ENCODE data around the gene ARSD.

GRCh38 chrX:2889045-2889605 lies 40.0 kb downstream of the ARSD start:
- TF ChIP-seq CTCF (IDR thresholded peaks at IDR 0.05; ENCODE audit: insufficient read depth, low read depth, low read length) (no peak), EZH2 (IDR thresholded peaks at IDR 0.05; ENCODE audit: insufficient read depth, low read length) (no peak)
